Stimulated activated CD8-positive, alpha-beta memory T cell treated with anti-CD3 and anti-CD28 coated beads, Interleukin-2, amount 100 ng/mL, for 48 hours (primary cell): Measurements from ENCODE around the gene COX8A.

ENCODE experiments used
- DNase-seq, 2 donors: peaks; one replicate each; pipeline ENCODE4 v3.0.0-alpha.2; 2020; ENCODE audit warnings: low read depth in 2 of 2

The COX8A gene

GRCh38 chr11:64001484-64002420, 27.3 kb downstream of the COX8A start:
- no peak for DNase-seq

- DNase-seq, result no peak
These were observed 29.6 kb downstream of the COX8A start for GRCh38 chr11:64003807-64004589.

- no peak for DNase-seq
These were observed 30.2 kb downstream of the COX8A start for GRCh38 chr11:64004590-64004984.

GRCh38 chr11:64005691-64006090, 31.3 kb downstream of the COX8A start:
- no peak for DNase-seq

GRCh38 chr11:64006398-64006797, 32.0 kb downstream of the COX8A start:
- no peak for DNase-seq

GRCh38 chr11:64007160-64007628, 32.8 kb downstream of the COX8A start:
- DNase-seq, result no peak

- DNase-seq, result no peak
These were observed 33.3 kb downstream of the COX8A start for GRCh38 chr11:64007629-64008282.

- DNase-seq, result no peak
These were observed 34.0 kb downstream of the COX8A start for GRCh38 chr11:64008283-64008913.

- DNase-seq, result no peak
These were observed 34.7 kb downstream of the COX8A start for GRCh38 chr11:64008914-64009633.

GRCh38 chr11:64009710-64010109, 35.3 kb downstream of the COX8A start:
- DNase-seq, result no peak

- DNase-seq, result no peak
These were observed 36.4 kb downstream of the COX8A start for GRCh38 chr11:64010783-64011182.

GRCh38 chr11:64011371-64011770, 37.0 kb downstream of the COX8A start:
- no peak for DNase-seq

GRCh38 chr11:64013141-64013896, 38.9 kb downstream of the COX8A start:
- DNase-seq, result no peak

GRCh38 chr11:64014356-64014755, 39.9 kb downstream of the COX8A start:
- DNase-seq, result no peak

GRCh38 chr11:64015510-64015909, 41.1 kb downstream of the COX8A start:
- DNase-seq, result no peak

GRCh38 chr11:64015935-64016845, 41.8 kb downstream of the COX8A start:
- no peak for DNase-seq

GRCh38 chr11:64017945-64018224, 43.5 kb downstream of the COX8A start:
- DNase-seq, result no peak

- no peak for DNase-seq
These were observed 43.9 kb downstream of the COX8A start for GRCh38 chr11:64018310-64018709.
